ENCODE results near the gene CPVL.

The CPVL gene

DNA sequence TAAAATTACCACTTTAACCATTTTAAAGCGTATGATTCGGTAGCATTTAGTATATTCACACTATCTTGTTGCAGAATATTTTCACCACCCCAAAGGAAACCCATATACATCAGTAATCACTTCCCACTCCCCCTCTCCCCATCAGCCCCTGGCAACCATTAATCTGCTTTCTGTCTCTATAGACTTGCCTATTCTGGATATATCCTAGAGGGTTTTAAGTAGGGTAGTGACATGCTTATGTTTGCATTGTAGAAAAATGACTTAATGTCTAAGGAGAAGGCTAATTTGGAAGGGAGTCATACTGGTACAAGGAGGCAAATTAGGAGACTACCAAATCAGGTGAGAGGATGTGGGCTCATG is 145.6 kb downstream of the CPVL start:
- no peak for DNase-seq (ENCODE audit: low read depth)

DNA sequence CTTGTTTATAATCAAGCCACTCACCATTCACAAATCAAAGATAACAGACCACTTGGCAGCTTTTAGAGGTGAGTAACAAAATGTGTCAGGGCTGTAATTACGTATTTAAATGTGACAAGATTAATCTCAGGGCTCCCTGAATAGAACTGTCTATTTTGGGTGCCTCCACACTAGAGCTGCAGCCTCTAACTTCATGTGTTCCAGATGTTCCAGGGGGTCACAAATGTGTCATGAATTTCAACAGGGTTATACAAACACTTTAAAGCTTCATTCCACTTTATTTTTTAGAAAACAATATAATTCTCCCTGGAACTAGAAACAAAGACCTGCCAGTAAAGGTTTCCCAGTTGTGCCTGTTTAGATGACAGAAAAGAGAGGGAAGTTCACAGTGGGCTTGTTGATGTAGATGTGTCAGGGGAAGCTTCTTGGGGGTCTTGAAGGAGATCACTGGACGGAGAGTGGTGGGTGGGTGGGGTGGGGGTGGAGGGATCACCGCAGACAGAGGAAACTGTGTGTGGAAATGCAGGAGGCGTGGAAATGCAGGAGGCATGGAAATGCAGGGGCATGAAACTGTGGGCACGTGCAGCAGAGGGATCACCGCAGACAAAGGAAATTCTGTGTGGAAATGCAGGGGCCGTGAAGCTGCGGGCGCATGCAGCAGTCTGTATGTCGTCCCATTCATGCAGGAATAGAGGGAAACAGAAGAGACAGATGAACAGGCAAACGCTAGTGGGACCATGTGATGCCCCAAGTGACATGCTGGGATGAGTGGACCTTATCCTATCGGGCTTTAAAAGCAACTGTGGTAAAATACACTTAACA is 146.2 kb downstream of the CPVL start:
- no peak for DNase-seq (ENCODE audit: low read depth)

DNA sequence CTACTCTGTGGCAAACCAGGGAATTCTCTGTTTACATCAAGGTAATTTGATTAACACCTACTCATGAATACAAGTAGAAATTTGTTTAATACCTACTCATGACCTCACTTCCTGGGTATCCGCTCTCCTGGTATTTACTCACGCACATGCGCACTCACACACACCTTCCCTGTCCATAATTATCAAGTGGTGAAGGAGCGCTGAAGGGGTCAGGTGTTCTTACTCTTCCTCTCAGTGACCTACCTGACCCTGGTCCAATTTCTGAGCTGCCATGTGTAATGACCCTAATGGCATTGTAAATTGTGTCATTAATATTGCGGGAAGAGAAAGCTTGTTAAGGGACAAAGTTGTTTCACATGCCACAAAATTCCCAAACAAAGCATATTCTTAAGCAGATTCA is 146.9 kb downstream of the CPVL start:
- no peak for DNase-seq (ENCODE audit: low read depth)

DNA sequence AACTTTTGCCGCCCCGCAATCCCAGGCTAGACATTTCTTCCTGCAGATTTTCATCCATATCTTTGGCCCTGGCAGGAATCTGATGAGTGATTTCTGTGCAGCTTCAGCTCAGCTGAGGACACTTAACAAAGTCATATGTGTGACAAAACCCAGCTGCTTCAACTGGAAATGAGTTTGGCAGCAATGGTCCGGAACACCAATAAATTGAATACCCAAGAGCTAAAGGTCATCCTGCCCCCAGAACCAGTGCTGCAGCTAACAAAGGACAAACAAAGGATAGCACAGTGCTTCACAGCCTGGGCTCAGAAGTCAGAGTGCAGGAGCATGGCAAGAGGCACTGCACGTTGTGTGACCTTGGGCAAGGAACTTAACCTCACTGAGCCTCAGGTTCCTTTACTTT is 148.2 kb downstream of the CPVL start:
- no peak for DNase-seq (ENCODE audit: low read depth)

GRCh38 chr7:28996836-28997235 is 149.5 kb downstream of the CPVL start:
- no peak for DNase-seq (ENCODE audit: low read depth)

GRCh38 chr7:28993371-28993770 is 153.0 kb downstream of the CPVL start:
- DNase-seq (ENCODE audit: low read depth): no peak

DNA sequence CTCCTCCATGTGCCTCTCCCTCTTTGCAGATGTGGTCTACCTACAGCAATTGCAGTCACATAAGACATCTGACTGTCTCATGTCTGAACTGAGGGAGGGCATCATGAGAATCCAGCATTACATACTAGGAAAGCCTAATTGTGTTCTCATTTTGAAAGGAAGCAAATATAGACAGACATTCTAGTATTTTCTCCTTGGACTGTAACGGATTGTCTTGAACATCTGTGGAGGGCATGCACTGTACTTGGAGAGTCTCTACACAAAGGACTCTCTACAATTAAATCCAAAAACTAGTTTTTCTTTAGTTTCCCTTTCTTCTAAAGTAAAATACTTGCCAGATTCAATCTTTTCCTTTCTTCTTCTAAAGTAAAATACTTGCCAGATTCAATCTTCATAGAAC is 153.5 kb downstream of the CPVL start:
- no peak for DNase-seq (ENCODE audit: low read depth)

- no peak for DNase-seq (ENCODE audit: low read depth)
These were observed 156.0 kb downstream of the CPVL start for GRCh38 chr7:28990200-28990960.

GRCh38 chr7:28989211-28989980 is 156.9 kb downstream of the CPVL start:
- DNase-seq (ENCODE audit: low read depth): no peak

DNA sequence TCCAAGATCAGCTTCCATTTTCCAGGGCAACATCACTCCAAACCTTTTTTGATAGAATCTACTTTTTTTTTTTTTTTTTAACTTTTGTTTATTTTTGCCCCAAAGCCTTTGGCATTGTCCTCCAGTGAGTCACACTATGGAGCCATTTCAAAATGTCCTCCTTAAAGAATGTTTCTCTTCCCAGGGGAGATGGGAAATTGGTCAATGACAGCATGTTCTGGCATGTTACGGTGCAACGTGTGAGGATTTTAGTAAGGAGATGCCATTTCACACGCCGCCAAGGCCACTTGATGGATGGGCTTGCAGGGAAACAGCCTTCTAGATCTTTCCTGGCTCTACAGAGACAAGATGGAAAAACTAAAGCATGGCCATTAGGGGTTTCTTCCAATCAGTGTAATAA is 157.5 kb downstream of the CPVL start:
- DNase-seq (ENCODE audit: low read depth): no peak

GRCh38 chr7:28988091-28988490 is 158.2 kb downstream of the CPVL start:
- DNase-seq (ENCODE audit: low read depth): no peak

DNA sequence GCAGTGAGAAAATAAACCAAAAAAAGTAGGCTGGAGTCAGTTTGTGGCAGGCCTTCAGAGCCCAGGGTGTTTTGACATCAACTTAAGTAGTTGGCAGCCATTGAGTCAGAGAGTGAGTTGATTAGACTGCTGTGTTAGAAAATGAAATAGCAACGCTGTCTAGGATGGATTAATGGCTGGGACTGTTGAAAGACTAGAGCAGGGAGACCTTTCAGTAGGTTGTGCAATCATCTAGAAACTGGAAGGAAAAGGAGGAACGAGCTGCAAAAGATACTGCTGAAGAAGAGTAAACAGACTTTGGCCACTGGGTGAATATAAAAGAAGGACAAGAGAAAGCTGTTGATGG is 159.6 kb downstream of the CPVL start:
- DNase-seq (ENCODE audit: low read depth): no peak

DNA sequence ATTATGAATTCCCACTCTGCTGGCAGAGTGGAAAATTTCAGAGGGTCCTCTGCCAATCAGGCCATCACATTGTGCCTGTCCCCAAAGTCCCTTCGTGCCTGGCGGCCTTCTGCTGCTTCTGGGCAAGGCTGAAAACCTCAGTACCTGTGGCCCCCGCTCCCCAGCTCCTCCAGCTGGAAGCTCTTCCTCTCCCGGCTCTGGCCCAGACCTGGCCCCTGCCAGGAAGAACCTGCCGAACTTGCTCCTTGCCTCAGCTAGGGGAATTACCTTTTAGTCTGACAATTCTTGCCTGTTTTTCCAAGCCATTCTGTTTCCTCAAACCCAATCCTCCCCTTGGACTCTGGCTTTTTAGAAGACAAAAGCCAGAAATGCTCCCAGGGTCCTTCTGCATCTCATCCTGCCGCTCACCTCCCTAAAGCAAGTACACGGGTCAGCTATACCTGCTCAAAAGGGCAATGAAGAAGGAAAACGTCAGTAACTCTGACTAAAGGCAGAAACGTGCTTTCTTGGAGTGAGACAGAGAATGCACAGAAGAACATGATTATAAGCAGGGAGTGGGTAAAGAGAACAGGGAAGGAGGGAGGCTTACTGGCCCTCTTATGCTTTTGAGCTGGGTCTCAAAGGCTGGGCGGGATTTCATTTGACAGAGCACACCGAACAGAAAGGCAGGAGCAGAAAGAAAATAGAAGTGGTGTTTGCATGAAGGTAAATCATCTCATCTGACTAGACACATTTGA is 160.1 kb downstream of the CPVL start:
- no peak for DNase-seq (ENCODE audit: low read depth)

DNA sequence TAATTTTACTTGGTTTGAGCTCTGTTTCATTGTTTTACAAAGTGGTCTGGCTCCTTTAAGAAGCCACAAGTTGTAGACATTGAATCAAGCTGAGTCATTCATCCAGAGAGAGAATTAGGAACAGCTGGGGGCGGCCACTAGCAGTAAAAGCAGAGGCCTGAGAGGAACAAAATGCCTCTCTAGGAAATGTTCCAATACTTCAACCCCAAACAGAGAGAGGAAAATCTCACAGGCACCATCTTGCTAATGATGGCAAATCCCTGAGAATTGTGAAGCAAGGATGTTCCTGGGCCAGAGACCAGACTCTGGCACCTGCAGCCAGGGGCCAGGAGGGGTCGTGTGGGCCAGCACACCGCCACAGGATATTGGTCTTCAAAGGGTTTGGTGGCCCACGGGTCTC is 161.7 kb downstream of the CPVL start:
- DNase-seq (ENCODE audit: low read depth): no peak

- DNase-seq (ENCODE audit: low read depth): no peak
These were observed 162.1 kb downstream of the CPVL start for GRCh38 chr7:28984217-28984616.

- DNase-seq (ENCODE audit: low read depth): no peak
These were observed 162.7 kb downstream of the CPVL start for GRCh38 chr7:28983396-28984190.

- DNase-seq (ENCODE audit: low read depth): no peak
These were observed 165.2 kb downstream of the CPVL start for GRCh38 chr7:28981161-28981465.

- no peak for DNase-seq (ENCODE audit: low read depth)
These were observed 165.7 kb downstream of the CPVL start for GRCh38 chr7:28980451-28981160.

DNA sequence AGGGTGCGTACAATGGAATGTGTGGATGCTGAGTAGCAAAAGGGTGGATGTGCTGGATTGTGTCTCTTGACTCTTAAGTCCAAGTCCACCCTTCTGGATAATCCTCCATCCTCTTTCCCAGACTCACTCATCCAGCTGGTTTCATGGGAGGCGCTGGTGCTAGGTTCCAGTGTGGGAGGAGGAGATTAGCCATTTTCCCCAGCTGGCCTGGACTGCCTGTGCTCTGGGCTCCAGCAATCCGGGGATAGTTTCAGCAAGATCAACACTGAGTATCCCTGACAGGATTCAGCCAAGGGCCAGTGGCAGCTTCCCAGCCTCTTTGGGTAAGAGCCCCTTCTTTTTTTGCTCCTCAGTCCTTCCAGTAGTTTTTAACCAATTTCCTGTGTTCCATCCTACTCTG is 166.6 kb downstream of the CPVL start:
- no peak for DNase-seq (ENCODE audit: low read depth)

- no peak for DNase-seq (ENCODE audit: low read depth)
These were observed 168.5 kb downstream of the CPVL start for GRCh38 chr7:28977881-28978280.

GRCh38 chr7:28976022-28976421 is 170.3 kb downstream of the CPVL start:
- no peak for DNase-seq (ENCODE audit: low read depth)
